Subcutaneous abdominal adipose tissue (tissue), 5 donors: ENCODE measurements around the gene ARHGEF12.

Experiments used
- H3K27ac ChIP-seq: one replicate; pipeline ENCODE4 v1.7.0; 2013; ENCODE audit warnings: low read depth, mild to moderate bottlenecking, inconsistent platforms, low read length, moderate library complexity
- H3K27me3 ChIP-seq, 5 donors: one replicate each; pipeline ENCODE4 v1.7.0; 2013; ENCODE audit warnings: low read length in 5 of 5, inconsistent platforms in 1 of 5; ENCODE audit not compliant: control insufficient read depth in 5 of 5, insufficient read depth in 4 of 5
- H3K36me3 ChIP-seq, 5 donors: one replicate each; pipeline ENCODE4 v1.7.0; 2013; ENCODE audit warnings: low read length in 5 of 5; ENCODE audit not compliant: control insufficient read depth in 5 of 5, insufficient read depth in 5 of 5
- H3K4me1 ChIP-seq, 5 donors: one replicate each; pipeline ENCODE4 v1.7.0; 2013; ENCODE audit warnings: low read length in 5 of 5, mild to moderate bottlenecking in 3 of 5, moderate library complexity in 1 of 5; ENCODE audit not compliant: control insufficient read depth in 5 of 5, insufficient read depth in 5 of 5
- H3K4me3 ChIP-seq, 5 donors: one replicate each; pipeline ENCODE4 v1.7.0; 2013; ENCODE audit warnings: low read length in 5 of 5, low read depth in 1 of 5
- H3K9ac ChIP-seq, 5 donors: one replicate each; pipeline ENCODE4 v1.7.0; 2013; ENCODE audit warnings: low read length in 5 of 5, mild to moderate bottlenecking in 4 of 5, moderate library complexity in 3 of 5
- H3K9me3 ChIP-seq, 5 donors: one replicate each; pipeline ENCODE4 v1.7.0; 2013; ENCODE audit warnings: low read length in 5 of 5; ENCODE audit not compliant: control insufficient read depth in 5 of 5
- donor health status: healthy.
- donor health status: healthy.
- donor health status: healthy.
- donor health status: healthy.
- donor health status: healthy.

Gene ARHGEF12

GRCh38 chr11:120302001-120302805 is 34.0 kb upstream of the ARHGEF12 start:
- Histone ChIP-seq H3K9ac (no peak overlapping the region), H3K4me1 (peaks cover 0 to 5% (median 3%) of the 10 kb centered on the region in 5 donors), H3K27ac (no peak overlapping the region), H3K9me3 (no peaks in the 10 kb centered on the region), H3K4me3 (no peak overlapping the region), H3K27me3 (peaks cover 3 to 20% (median 12%) of the 10 kb centered on the region in 5 donors), H3K36me3 (no peaks in the 10 kb centered on the region)

GRCh38 chr11:120303004-120303637 is 33.1 kb upstream of the ARHGEF12 start:
- Histone ChIP-seq H3K9ac (no peak overlapping the region), H3K27me3 (peaks cover 1 to 15% (median 12%) of the 10 kb centered on the region in 5 donors), H3K27ac (no peak overlapping the region), H3K9me3 (no peaks in the 10 kb centered on the region), H3K4me1 (peaks cover 0 to 5% (median 3%) of the 10 kb centered on the region in 5 donors), H3K4me3 (no peak overlapping the region), H3K36me3 (no peaks in the 10 kb centered on the region)

GRCh38 chr11:120304526-120304925 is 31.7 kb upstream of the ARHGEF12 start:
- H3K27ac ChIP-seq: no peak overlapping the region
- no peak overlapping the region for H3K9ac ChIP-seq
- no peak overlapping the region for H3K4me3 ChIP-seq
- peaks cover 0 to 9% (median 6%) of the 10 kb centered on the region in 5 donors for H3K27me3 ChIP-seq
- no peaks in the 10 kb centered on the region for H3K36me3 ChIP-seq
- H3K9me3 ChIP-seq: no peaks in the 10 kb centered on the region
- H3K4me1 ChIP-seq: peaks cover 0 to 5% (median 3%) of the 10 kb centered on the region in 5 donors

GRCh38 chr11:120305286-120305685 is 30.9 kb upstream of the ARHGEF12 start:
- H3K9ac ChIP-seq: no peak overlapping the region
- H3K36me3 ChIP-seq: no peaks in the 10 kb centered on the region
- no peak overlapping the region for H3K27ac ChIP-seq
- no peaks in the 10 kb centered on the region for H3K9me3 ChIP-seq
- H3K4me1 ChIP-seq: no peaks in the 10 kb centered on the region
- peaks cover 0 to 9% (median 6%) of the 10 kb centered on the region in 5 donors for H3K27me3 ChIP-seq
- H3K4me3 ChIP-seq: no peak overlapping the region

- H3K4me3 ChIP-seq: no peak overlapping the region
- H3K9ac ChIP-seq: no peak overlapping the region
- no peaks in the 10 kb centered on the region for H3K9me3 ChIP-seq
- H3K4me1 ChIP-seq: no peaks in the 10 kb centered on the region
- H3K27me3 ChIP-seq: peaks cover 0 to 9% (median 6%) of the 10 kb centered on the region in 5 donors
- H3K36me3 ChIP-seq: no peaks in the 10 kb centered on the region
- H3K27ac ChIP-seq: no peak overlapping the region
Measured at GRCh38 chr11:120306519-120307242, 29.5 kb upstream of the ARHGEF12 start.

- Histone ChIP-seq H3K4me3 (no peak overlapping the region), H3K9ac (no peak overlapping the region), H3K27me3 (peaks cover 0 to 9% (median 6%) of the 10 kb centered on the region in 5 donors), H3K4me1 (no peaks in the 10 kb centered on the region), H3K9me3 (no peaks in the 10 kb centered on the region), H3K36me3 (no peaks in the 10 kb centered on the region), H3K27ac (no peak overlapping the region)
Measured at GRCh38 chr11:120307476-120307875, 28.7 kb upstream of the ARHGEF12 start.

- Histone ChIP-seq H3K27me3 (peaks cover 0 to 12% (median 6%) of the 10 kb centered on the region in 5 donors), H3K4me3 (no peak overlapping the region), H3K36me3 (no peaks in the 10 kb centered on the region), H3K9ac (no peak overlapping the region), H3K27ac (no peak overlapping the region), H3K9me3 (no peaks in the 10 kb centered on the region), H3K4me1 (no peaks in the 10 kb centered on the region)
Measured at GRCh38 chr11:120308081-120308480, 28.1 kb upstream of the ARHGEF12 start.

GRCh38 chr11:120310870-120311269 is 25.3 kb upstream of the ARHGEF12 start:
- Histone ChIP-seq H3K4me1 (no peaks in the 10 kb centered on the region), H3K27me3 (peaks cover 0 to 11% (median 5%) of the 10 kb centered on the region in 5 donors), H3K9me3 (no peaks in the 10 kb centered on the region), H3K9ac (no peak overlapping the region), H3K4me3 (no peak overlapping the region), H3K27ac (no peak overlapping the region), H3K36me3 (no peaks in the 10 kb centered on the region)

GRCh38 chr11:120314861-120315260 is 21.4 kb upstream of the ARHGEF12 start:
- Histone ChIP-seq H3K36me3 (no peaks in the 10 kb centered on the region), H3K27me3 (peaks cover 0 to 15% (median 3%) of the 10 kb centered on the region in 5 donors), H3K9me3 (no peaks in the 10 kb centered on the region), H3K4me1 (peaks cover 0 to 8% (median 7%) of the 10 kb centered on the region in 5 donors), H3K4me3 (no peak overlapping the region), H3K9ac (no peak overlapping the region), H3K27ac (no peak overlapping the region)
